GM23338 (cell line): Measurements from ENCODE around the gene KRT85.

ENCODE experiments used
- CREB1 ChIP-seq: fragments of 250-450 bp; sonication (Bioruptor Pico); IDR thresholded peaks from 2 replicates; pipeline ENCODE4 v1.5.0; 2020; ENCODE audit warnings: low read depth, mild to moderate bottlenecking, moderate library complexity
- EZH2 ChIP-seq: fragments of 200-600 bp; sonication (generic); IDR thresholded peaks from one replicate; pipeline ENCODE4 v1.8.0; 2017; ENCODE audit warnings: antibody characterized with exemption, mild to moderate bottlenecking, low read depth; ENCODE audit not compliant: unreplicated experiment
- EZH2phosphoT487 ChIP-seq: fragments of 200-600 bp; sonication (generic); IDR thresholded peaks from one replicate; pipeline ENCODE4 v1.8.1; 2018; ENCODE audit warnings: antibody characterized with exemption; ENCODE audit not compliant: unreplicated experiment
- JUNB ChIP-seq: IDR thresholded peaks from one replicate; pipeline ENCODE4 v1.6.1; 2016; ENCODE audit warnings: antibody characterized with exemption; ENCODE audit not compliant: unreplicated experiment
- NANOG ChIP-seq: IDR thresholded peaks from 2 replicates; pipeline ENCODE4 v1.6.1; 2016; ENCODE audit warnings: antibody characterized with exemption, borderline replicate concordance
- POLR2AphosphoS5 ChIP-seq: IDR thresholded peaks from 2 replicates; pipeline ENCODE4 v1.6.1; 2016; ENCODE audit warnings: antibody characterized with exemption, low read depth
- REST ChIP-seq: IDR thresholded peaks from one replicate; pipeline ENCODE4 v1.6.1; 2018; ENCODE audit warnings: antibody characterized with exemption; ENCODE audit not compliant: unreplicated experiment
- ZNF331 ChIP-seq: fragments of 250-450 bp; sonication (Bioruptor Pico); IDR thresholded peaks from 2 replicates; pipeline ENCODE4 v1.5.0; 2020; ENCODE audit warnings: low read depth, mild to moderate bottlenecking, moderate library complexity
- TF ChIP-seq, protein P1 (sequence below), 2 experiments: fragments of 200-600 bp in 1 of 2; sonication (generic) in 1 of 2; conservative IDR thresholded peaks; 2 replicates each; pipeline versions ENCODE4 v1.5.1 to v1.6.1; 2016 to 2017; ENCODE audit warnings: antibody characterized with exemption in 2 of 2, low read depth in 2 of 2, mild to moderate bottlenecking in 2 of 2, moderate library complexity in 1 of 2
- TF ChIP-seq, protein P2 (sequence below): IDR thresholded peaks from 2 replicates; pipeline ENCODE4 v1.6.1; 2016; ENCODE audit warnings: antibody characterized with exemption
- TF ChIP-seq, protein P3 (sequence below): fragments of 250-450 bp; sonication (Bioruptor Pico); IDR thresholded peaks from 2 replicates; pipeline ENCODE4 v1.5.0; 2020; ENCODE audit warnings: mild to moderate bottlenecking, moderate library complexity

- TF ChIP-seq, protein P1, sequence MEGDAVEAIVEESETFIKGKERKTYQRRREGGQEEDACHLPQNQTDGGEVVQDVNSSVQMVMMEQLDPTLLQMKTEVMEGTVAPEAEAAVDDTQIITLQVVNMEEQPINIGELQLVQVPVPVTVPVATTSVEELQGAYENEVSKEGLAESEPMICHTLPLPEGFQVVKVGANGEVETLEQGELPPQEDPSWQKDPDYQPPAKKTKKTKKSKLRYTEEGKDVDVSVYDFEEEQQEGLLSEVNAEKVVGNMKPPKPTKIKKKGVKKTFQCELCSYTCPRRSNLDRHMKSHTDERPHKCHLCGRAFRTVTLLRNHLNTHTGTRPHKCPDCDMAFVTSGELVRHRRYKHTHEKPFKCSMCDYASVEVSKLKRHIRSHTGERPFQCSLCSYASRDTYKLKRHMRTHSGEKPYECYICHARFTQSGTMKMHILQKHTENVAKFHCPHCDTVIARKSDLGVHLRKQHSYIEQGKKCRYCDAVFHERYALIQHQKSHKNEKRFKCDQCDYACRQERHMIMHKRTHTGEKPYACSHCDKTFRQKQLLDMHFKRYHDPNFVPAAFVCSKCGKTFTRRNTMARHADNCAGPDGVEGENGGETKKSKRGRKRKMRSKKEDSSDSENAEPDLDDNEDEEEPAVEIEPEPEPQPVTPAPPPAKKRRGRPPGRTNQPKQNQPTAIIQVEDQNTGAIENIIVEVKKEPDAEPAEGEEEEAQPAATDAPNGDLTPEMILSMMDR (conservative IDR thresholded peaks at IDR 0.05; ENCODE audit: low read depth in 2 of 2): no peak
- TF ChIP-seq POLR2AphosphoS5: no peak
- TF ChIP-seq EZH2: no peak
- no peak for TF ChIP-seq EZH2phosphoT487
- TF ChIP-seq JUNB: no peak
- TF ChIP-seq, protein P2, sequence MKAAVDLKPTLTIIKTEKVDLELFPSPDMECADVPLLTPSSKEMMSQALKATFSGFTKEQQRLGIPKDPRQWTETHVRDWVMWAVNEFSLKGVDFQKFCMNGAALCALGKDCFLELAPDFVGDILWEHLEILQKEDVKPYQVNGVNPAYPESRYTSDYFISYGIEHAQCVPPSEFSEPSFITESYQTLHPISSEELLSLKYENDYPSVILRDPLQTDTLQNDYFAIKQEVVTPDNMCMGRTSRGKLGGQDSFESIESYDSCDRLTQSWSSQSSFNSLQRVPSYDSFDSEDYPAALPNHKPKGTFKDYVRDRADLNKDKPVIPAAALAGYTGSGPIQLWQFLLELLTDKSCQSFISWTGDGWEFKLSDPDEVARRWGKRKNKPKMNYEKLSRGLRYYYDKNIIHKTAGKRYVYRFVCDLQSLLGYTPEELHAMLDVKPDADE: no peak
- TF ChIP-seq REST: no peak
- no peak for TF ChIP-seq NANOG
- TF ChIP-seq, protein P3, sequence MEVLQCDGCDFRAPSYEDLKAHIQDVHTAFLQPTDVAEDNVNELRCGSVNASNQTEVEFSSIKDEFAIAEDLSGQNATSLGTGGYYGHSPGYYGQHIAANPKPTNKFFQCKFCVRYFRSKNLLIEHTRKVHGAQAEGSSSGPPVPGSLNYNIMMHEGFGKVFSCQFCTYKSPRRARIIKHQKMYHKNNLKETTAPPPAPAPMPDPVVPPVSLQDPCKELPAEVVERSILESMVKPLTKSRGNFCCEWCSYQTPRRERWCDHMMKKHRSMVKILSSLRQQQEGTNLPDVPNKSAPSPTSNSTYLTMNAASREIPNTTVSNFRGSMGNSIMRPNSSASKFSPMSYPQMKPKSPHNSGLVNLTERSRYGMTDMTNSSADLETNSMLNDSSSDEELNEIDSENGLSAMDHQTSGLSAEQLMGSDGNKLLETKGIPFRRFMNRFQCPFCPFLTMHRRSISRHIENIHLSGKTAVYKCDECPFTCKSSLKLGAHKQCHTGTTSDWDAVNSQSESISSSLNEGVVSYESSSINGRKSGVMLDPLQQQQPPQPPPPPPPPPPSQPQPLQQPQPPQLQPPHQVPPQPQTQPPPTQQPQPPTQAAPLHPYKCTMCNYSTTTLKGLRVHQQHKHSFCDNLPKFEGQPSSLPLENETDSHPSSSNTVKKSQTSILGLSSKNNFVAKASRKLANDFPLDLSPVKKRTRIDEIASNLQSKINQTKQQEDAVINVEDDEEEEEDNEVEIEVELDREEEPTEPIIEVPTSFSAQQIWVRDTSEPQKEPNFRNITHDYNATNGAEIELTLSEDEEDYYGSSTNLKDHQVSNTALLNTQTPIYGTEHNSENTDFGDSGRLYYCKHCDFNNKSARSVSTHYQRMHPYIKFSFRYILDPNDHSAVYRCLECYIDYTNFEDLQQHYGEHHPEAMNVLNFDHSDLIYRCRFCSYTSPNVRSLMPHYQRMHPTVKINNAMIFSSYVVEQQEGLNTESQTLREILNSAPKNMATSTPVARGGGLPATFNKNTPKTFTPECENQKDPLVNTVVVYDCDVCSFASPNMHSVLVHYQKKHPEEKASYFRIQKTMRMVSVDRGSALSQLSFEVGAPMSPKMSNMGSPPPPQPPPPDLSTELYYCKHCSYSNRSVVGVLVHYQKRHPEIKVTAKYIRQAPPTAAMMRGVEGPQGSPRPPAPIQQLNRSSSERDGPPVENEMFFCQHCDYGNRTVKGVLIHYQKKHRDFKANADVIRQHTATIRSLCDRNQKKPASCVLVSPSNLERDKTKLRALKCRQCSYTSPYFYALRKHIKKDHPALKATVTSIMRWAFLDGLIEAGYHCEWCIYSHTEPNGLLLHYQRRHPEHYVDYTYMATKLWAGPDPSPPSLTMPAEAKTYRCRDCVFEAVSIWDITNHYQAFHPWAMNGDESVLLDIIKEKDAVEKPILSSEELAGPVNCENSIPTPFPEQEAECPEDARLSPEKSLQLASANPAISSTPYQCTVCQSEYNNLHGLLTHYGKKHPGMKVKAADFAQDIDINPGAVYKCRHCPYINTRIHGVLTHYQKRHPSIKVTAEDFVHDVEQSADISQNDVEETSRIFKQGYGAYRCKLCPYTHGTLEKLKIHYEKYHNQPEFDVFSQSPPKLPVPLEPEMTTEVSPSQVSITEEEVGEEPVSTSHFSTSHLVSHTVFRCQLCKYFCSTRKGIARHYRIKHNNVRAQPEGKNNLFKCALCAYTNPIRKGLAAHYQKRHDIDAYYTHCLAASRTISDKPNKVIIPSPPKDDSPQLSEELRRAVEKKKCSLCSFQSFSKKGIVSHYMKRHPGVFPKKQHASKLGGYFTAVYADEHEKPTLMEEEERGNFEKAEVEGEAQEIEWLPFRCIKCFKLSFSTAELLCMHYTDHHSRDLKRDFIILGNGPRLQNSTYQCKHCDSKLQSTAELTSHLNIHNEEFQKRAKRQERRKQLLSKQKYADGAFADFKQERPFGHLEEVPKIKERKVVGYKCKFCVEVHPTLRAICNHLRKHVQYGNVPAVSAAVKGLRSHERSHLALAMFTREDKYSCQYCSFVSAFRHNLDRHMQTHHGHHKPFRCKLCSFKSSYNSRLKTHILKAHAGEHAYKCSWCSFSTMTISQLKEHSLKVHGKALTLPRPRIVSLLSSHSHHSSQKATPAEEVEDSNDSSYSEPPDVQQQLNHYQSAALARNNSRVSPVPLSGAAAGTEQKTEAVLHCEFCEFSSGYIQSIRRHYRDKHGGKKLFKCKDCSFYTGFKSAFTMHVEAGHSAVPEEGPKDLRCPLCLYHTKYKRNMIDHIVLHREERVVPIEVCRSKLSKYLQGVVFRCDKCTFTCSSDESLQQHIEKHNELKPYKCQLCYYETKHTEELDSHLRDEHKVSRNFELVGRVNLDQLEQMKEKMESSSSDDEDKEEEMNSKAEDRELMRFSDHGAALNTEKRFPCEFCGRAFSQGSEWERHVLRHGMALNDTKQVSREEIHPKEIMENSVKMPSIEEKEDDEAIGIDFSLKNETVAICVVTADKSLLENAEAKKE: no peak
- no peak for TF ChIP-seq CREB1
- no peak for TF ChIP-seq ZNF331
Measured at GRCh38 chr12:52411815-52412214, 44.5 kb upstream of the KRT85 start.
